A549 treated with DMSO at 1 μM for 4 hours (cell line): ENCODE measurements around the gene ALG10B. TPM values are rescaled to one million over a fixed set of nuclear protein-coding genes. Genes with fewer than 3 reads are reported as not detected.

ENCODE experiments used
- total RNA-seq: library from RNA; stranded (reverse); fragments of 200-300 nt; extraction: Qiagen RNA extraction; gene quantifications from 5 replicates; pipeline ENCODE4 v1.2.3, GENCODE V29; 2022; ENCODE audit warnings: low read depth

The ALG10B gene, protein sequence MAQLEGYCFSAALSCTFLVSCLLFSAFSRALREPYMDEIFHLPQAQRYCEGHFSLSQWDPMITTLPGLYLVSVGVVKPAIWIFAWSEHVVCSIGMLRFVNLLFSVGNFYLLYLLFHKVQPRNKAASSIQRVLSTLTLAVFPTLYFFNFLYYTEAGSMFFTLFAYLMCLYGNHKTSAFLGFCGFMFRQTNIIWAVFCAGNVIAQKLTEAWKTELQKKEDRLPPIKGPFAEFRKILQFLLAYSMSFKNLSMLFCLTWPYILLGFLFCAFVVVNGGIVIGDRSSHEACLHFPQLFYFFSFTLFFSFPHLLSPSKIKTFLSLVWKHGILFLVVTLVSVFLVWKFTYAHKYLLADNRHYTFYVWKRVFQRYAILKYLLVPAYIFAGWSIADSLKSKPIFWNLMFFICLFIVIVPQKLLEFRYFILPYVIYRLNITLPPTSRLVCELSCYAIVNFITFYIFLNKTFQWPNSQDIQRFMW
- total RNA-seq = 4.6 to 6.8 TPM (median 6.4 TPM) in 5 replicates

DNA sequence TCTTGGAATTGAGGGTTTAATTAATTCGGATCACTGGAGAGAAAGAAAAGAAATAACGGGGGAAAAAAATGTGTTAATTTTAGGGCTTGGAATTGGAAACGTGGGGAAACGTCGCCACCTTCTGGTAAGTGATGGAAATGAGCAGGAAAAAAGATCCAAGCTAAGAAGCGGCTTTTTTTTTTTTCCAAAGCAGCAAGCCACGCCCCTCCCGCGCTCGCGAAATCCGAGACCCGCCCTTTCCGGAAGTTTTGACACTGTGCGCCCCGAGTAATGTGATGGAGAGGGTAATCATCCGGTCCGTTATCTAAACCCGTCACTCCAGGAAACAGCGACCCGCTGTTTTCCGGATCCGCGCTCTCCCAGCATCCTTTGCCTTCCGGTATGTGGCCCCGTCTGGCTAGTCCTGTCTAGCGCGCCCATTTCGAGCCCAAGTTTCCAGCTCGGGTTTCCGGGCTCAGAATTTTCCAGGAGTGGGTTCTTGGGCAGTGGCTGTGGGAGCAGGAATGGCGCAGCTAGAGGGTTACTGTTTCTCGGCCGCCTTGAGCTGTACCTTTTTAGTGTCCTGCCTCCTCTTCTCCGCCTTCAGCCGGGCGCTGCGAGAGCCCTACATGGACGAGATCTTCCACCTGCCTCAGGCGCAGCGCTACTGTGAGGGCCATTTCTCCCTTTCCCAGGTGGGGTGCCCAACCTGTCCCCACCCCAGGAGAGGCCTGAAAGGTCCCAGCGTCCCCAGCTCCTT lies at the start of gene ALG10B:
TSS of gene ALG10B (plus strand) at position 384 of the 739 bp plus-strand sequence. CDS start at position 504, 120 bp downstream.

